ENCODE results near the gene TGOLN2.

The TGOLN2 gene

GRCh38 chr2:85303780-85304531 is 23.8 kb downstream of the TGOLN2 start:
- no peak for DNase-seq

GRCh38 chr2:85302121-85302520 is 25.7 kb downstream of the TGOLN2 start:
- DNase-seq, result no peak

GRCh38 chr2:85291425-85292023 is 36.3 kb downstream of the TGOLN2 start:
- DNase-seq, result no peak

GRCh38 chr2:85288244-85288725 is 39.5 kb downstream of the TGOLN2 start:
- no peak for DNase-seq

- no peak for DNase-seq
Observed at GRCh38 chr2:85287721-85288120, 40.1 kb downstream of the TGOLN2 start.

GRCh38 chr2:85286918-85287317 is 40.9 kb downstream of the TGOLN2 start:
- no peak for DNase-seq

- no peak for DNase-seq
Observed at GRCh38 chr2:85283641-85284040, 44.1 kb downstream of the TGOLN2 start.

- DNase-seq, result no peak
Observed at GRCh38 chr2:85282914-85283313, 44.9 kb downstream of the TGOLN2 start.

GRCh38 chr2:85281553-85281952 is 46.2 kb downstream of the TGOLN2 start:
- no peak for DNase-seq

GRCh38 chr2:85278361-85278760 is 49.4 kb downstream of the TGOLN2 start:
- no peak for DNase-seq

- no peak for DNase-seq
Observed at GRCh38 chr2:85277416-85278158, 50.2 kb downstream of the TGOLN2 start.

GRCh38 chr2:85276571-85277118 is 51.1 kb downstream of the TGOLN2 start:
- no peak for DNase-seq

GRCh38 chr2:85275984-85276540 is 51.7 kb downstream of the TGOLN2 start:
- no peak for DNase-seq

- peak; percentile 10 for DNase-seq
Observed at GRCh38 chr2:85273738-85274731, 53.8 kb downstream of the TGOLN2 start.

- no peak for DNase-seq
Observed at GRCh38 chr2:85272357-85272756, 55.4 kb downstream of the TGOLN2 start.

- DNase-seq, result no peak
Observed at GRCh38 chr2:85269959-85270358, 57.8 kb downstream of the TGOLN2 start.
